WTC11 (cell line): ENCODE data around the gene NSFL1C. TPM values are rescaled to one million over a fixed set of nuclear protein-coding genes. Genes with fewer than 3 reads are reported as not detected.
A peak's percentile ranks its signal among the peaks of the same experiment; 100 is the strongest.

Experiments used
- ATAC-seq: fragments of 200-7000 bp; cut with Tn5 transposase; 2 replicates; pipeline ENCODE4 v1.10.0; 2021; ENCODE audit warnings: mild to moderate bottlenecking, moderate library complexity
- CTCF ChIA-PET: fragments of 300-600 bp; sonication (Branson Sonifier 250); formaldehyde crosslinking; loops from one replicate; lab custom pipeline; 2021; ENCODE audit warnings: antibody characterized with exemption; lab: Charles Lee
- POLR2A ChIA-PET: fragments of 350-600 bp; sonication (Branson Sonifier 250); formaldehyde crosslinking; loops from one replicate; lab custom pipeline; 2021; ENCODE audit warnings: antibody characterized with exemption; lab: Charles Lee
- DNase-seq: peaks from one replicate; pipeline ENCODE4 v3.0.0; 2021; ENCODE audit warnings: low spot score
- H3K27ac Mint-ChIP-seq: 2 replicates; pipeline ENCODE4 v1.8.0; 2021; ENCODE audit warnings: mixed read lengths
- H3K27me3 Mint-ChIP-seq: 2 replicates; pipeline ENCODE4 v1.8.0; 2021; ENCODE audit warnings: low read depth, mild to moderate bottlenecking, moderate library complexity, mixed read lengths
- H3K36me3 Mint-ChIP-seq: 2 replicates; pipeline ENCODE4 v1.8.0; 2021; ENCODE audit warnings: mixed read lengths
- H3K4me1 Mint-ChIP-seq: 2 replicates; pipeline ENCODE4 v1.8.0; 2022; ENCODE audit warnings: mixed read lengths
- H3K4me3 Mint-ChIP-seq: 2 replicates; pipeline ENCODE4 v1.8.0; 2021; ENCODE audit warnings: mild to moderate bottlenecking, moderate library complexity, mixed read lengths
- H3K9me3 Mint-ChIP-seq: 2 replicates; pipeline ENCODE4 v1.8.0; 2021; ENCODE audit warnings: mixed read lengths
- CREB1 ChIP-seq: sonication (generic); formaldehyde crosslinking; IDR thresholded peaks from 2 replicates; pipeline ENCODE4 v1.8.0; 2023; ENCODE audit warnings: mild to moderate bottlenecking, missing genetic modification reagents
- ETV6 ChIP-seq: sonication (generic); formaldehyde crosslinking; IDR thresholded peaks from 2 replicates; pipeline ENCODE4 v1.8.1; 2022; ENCODE audit warnings: mild to moderate bottlenecking, missing genetic modification reagents
- FOXJ3 ChIP-seq: sonication (generic); formaldehyde crosslinking; IDR thresholded peaks from 2 replicates; pipeline ENCODE4 v1.9.0; 2021; ENCODE audit warnings: missing genetic modification reagents, mild to moderate bottlenecking, borderline replicate concordance
- GABPB1 ChIP-seq: sonication (generic); formaldehyde crosslinking; IDR thresholded peaks from 2 replicates; pipeline ENCODE4 v1.8.1; 2023; ENCODE audit warnings: mild to moderate bottlenecking, missing genetic modification reagents
- GRHL2 ChIP-seq: fragments of 250-450 bp; sonication (Bioruptor Pico); IDR thresholded peaks from 2 replicates; pipeline ENCODE4 v1.8.0; 2022; ENCODE audit warnings: mild to moderate bottlenecking, moderate library complexity; ENCODE audit not compliant: insufficient replicate concordance, severe bottlenecking
- GTF2I ChIP-seq: fragments of 250-450 bp; sonication (Bioruptor Pico); conservative IDR thresholded peaks from 2 replicates; pipeline ENCODE4 v1.4.0; 2021; ENCODE audit warnings: mild to moderate bottlenecking
- IRF2 ChIP-seq: sonication (generic); formaldehyde crosslinking; IDR thresholded peaks from 2 replicates; pipeline ENCODE4 v1.8.0; 2022; ENCODE audit warnings: low read depth, missing genetic modification reagents, borderline replicate concordance
- JAZF1 ChIP-seq: fragments of 250-450 bp; sonication (Bioruptor Pico); IDR thresholded peaks from 2 replicates; pipeline ENCODE4 v1.9.0; 2021; ENCODE audit warnings: moderate library complexity, mild to moderate bottlenecking, inconsistent platforms
- MXD4 ChIP-seq: fragments of 250-450 bp; sonication (Bioruptor Pico); IDR thresholded peaks from 2 replicates; pipeline ENCODE4 v1.8.0; 2021; ENCODE audit warnings: mild to moderate bottlenecking, moderate library complexity, borderline replicate concordance
- RORB ChIP-seq: fragments of 250-450 bp; sonication (Bioruptor Pico); IDR thresholded peaks from 2 replicates; pipeline ENCODE4 v1.9.0; 2021; ENCODE audit warnings: mild to moderate bottlenecking
- SOX15 ChIP-seq: fragments of 250-450 bp; sonication (Bioruptor Pico); IDR thresholded peaks from 2 replicates; pipeline ENCODE4 v1.9.0; 2021; ENCODE audit warnings: mild to moderate bottlenecking
- ZNF138 ChIP-seq: sonication (generic); formaldehyde crosslinking; conservative IDR thresholded peaks from 2 replicates; pipeline ENCODE4 v1.8.1; 2022; ENCODE audit warnings: mild to moderate bottlenecking, moderate library complexity, missing genetic modification reagents
- ZNF232 ChIP-seq: sonication (generic); formaldehyde crosslinking; IDR thresholded peaks from 2 replicates; pipeline ENCODE4 v1.8.0; 2022; ENCODE audit warnings: mild to moderate bottlenecking, missing genetic modification reagents
- total RNA-seq: library from RNA; stranded (reverse); gene quantifications from 3 replicates; pipeline ENCODE4 v1.2.3, GENCODE V29; 2021
- TF ChIP-seq, protein P1 (sequence below): sonication (generic); formaldehyde crosslinking; IDR thresholded peaks from 2 replicates; pipeline ENCODE4 v1.8.0; 2022; ENCODE audit warnings: missing genetic modification reagents
- TF ChIP-seq, protein P2 (sequence below): sonication (generic); formaldehyde crosslinking; IDR thresholded peaks from 2 replicates; pipeline ENCODE4 v1.8.1; 2023; ENCODE audit warnings: mild to moderate bottlenecking, missing genetic modification reagents
- TF ChIP-seq, protein P3 (sequence below): fragments of 250-450 bp; sonication (Bioruptor Pico); IDR thresholded peaks from 2 replicates; pipeline ENCODE4 v2.1.2; 2022; ENCODE audit warnings: mild to moderate bottlenecking, moderate library complexity
- TF ChIP-seq, protein P4 (sequence below): sonication (generic); formaldehyde crosslinking; IDR thresholded peaks from 2 replicates; pipeline ENCODE4 v1.8.0; 2022; ENCODE audit warnings: mild to moderate bottlenecking, missing genetic modification reagents
- TF ChIP-seq, protein P5 (sequence below): sonication (generic); formaldehyde crosslinking; IDR thresholded peaks from 2 replicates; pipeline ENCODE4 v1.8.0; 2023; ENCODE audit warnings: missing genetic modification reagents, mild to moderate bottlenecking, borderline replicate concordance

The NSFL1C gene
- total RNA-seq, 1 experiment from 2014 or later = 85.5 TPM

DNA sequence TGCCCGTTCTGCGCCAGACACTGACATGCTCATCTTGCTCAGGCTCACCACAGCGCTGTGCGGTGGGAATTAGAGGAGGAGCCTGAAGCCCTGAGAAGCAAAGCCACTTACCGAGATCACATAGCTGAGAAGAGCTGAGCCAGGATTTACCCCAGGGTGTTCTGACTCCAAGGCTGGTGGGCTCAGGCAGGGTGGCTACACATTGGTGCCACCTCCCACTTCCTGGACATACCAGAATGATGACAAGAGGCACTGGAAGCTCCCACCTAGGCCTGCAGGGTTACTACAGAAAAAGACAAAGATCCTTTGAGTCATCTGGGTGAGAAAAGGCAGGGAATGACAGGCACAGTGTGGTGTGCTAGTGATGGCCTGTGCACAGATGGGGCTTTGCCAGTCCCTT lies 49.4 kb downstream of the NSFL1C start:
- H3K27me3 Mint-ChIP-seq = peaks cover 14% of the 10 kb centered on the region; the same call in 1 of the 2 replicates
- peaks cover 24% of the 10 kb centered on the region for H3K36me3 Mint-ChIP-seq
- ATAC-seq = no peak
- ChIA-PET POLR2A (no interaction called here), CTCF (interaction anchor here (1.0 kb wide), 1 partner anchor 74 kb away, joined by 3 read pairs; no protein-coding TSS in a partner anchor)
- H3K4me1 Mint-ChIP-seq = peaks cover 11% of the 10 kb centered on the region; the same call in 1 of the 2 replicates
- DNase-seq = no peak
- peaks cover 42% of the 10 kb centered on the region for H3K9me3 Mint-ChIP-seq
- H3K4me3 Mint-ChIP-seq = no peak overlapping the region
- TF ChIP-seq SOX15 = no peak
- TF ChIP-seq GRHL2 (CRISPR knock-in tag) = no peak
- TF ChIP-seq JAZF1 = no peak
- TF ChIP-seq, protein P1, sequence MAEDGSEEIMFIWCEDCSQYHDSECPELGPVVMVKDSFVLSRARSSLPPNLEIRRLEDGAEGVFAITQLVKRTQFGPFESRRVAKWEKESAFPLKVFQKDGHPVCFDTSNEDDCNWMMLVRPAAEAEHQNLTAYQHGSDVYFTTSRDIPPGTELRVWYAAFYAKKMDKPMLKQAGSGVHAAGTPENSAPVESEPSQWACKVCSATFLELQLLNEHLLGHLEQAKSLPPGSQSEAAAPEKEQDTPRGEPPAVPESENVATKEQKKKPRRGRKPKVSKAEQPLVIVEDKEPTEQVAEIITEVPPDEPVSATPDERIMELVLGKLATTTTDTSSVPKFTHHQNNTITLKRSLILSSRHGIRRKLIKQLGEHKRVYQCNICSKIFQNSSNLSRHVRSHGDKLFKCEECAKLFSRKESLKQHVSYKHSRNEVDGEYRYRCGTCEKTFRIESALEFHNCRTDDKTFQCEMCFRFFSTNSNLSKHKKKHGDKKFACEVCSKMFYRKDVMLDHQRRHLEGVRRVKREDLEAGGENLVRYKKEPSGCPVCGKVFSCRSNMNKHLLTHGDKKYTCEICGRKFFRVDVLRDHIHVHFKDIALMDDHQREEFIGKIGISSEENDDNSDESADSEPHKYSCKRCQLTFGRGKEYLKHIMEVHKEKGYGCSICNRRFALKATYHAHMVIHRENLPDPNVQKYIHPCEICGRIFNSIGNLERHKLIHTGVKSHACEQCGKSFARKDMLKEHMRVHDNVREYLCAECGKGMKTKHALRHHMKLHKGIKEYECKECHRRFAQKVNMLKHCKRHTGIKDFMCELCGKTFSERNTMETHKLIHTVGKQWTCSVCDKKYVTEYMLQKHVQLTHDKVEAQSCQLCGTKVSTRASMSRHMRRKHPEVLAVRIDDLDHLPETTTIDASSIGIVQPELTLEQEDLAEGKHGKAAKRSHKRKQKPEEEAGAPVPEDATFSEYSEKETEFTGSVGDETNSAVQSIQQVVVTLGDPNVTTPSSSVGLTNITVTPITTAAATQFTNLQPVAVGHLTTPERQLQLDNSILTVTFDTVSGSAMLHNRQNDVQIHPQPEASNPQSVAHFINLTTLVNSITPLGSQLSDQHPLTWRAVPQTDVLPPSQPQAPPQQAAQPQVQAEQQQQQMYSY (CRISPR knock-in tag) = no peak
- TF ChIP-seq GTF2I = no peak
- no peak for TF ChIP-seq MXD4 (CRISPR knock-in tag)
- no peak for TF ChIP-seq CREB1 (CRISPR knock-in tag)
- no peak for TF ChIP-seq FOXJ3
- TF ChIP-seq, protein P2, sequence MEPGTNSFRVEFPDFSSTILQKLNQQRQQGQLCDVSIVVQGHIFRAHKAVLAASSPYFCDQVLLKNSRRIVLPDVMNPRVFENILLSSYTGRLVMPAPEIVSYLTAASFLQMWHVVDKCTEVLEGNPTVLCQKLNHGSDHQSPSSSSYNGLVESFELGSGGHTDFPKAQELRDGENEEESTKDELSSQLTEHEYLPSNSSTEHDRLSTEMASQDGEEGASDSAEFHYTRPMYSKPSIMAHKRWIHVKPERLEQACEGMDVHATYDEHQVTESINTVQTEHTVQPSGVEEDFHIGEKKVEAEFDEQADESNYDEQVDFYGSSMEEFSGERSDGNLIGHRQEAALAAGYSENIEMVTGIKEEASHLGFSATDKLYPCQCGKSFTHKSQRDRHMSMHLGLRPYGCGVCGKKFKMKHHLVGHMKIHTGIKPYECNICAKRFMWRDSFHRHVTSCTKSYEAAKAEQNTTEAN (CRISPR knock-in tag) = no peak
- TF ChIP-seq ETV6 (CRISPR knock-in tag) = no peak
- no peak for TF ChIP-seq IRF2 (CRISPR knock-in tag)
- TF ChIP-seq, protein P3, sequence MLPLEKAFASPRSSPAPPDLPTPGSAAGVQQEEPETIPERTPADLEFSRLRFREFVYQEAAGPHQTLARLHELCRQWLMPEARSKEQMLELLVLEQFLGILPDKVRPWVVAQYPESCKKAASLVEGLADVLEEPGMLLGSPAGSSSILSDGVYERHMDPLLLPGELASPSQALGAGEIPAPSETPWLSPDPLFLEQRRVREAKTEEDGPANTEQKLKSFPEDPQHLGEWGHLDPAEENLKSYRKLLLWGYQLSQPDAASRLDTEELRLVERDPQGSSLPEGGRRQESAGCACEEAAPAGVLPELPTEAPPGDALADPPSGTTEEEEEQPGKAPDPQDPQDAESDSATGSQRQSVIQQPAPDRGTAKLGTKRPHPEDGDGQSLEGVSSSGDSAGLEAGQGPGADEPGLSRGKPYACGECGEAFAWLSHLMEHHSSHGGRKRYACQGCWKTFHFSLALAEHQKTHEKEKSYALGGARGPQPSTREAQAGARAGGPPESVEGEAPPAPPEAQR (CRISPR knock-in tag) = no peak
- TF ChIP-seq ZNF232 = no peak
- TF ChIP-seq ZNF138 = no peak
- TF ChIP-seq RORB (CRISPR knock-in tag) = no peak
- TF ChIP-seq, protein P4, sequence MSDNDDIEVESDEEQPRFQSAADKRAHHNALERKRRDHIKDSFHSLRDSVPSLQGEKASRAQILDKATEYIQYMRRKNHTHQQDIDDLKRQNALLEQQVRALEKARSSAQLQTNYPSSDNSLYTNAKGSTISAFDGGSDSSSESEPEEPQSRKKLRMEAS (CRISPR knock-in tag) = no peak
- H3K27ac Mint-ChIP-seq = no peak overlapping the region

DNA sequence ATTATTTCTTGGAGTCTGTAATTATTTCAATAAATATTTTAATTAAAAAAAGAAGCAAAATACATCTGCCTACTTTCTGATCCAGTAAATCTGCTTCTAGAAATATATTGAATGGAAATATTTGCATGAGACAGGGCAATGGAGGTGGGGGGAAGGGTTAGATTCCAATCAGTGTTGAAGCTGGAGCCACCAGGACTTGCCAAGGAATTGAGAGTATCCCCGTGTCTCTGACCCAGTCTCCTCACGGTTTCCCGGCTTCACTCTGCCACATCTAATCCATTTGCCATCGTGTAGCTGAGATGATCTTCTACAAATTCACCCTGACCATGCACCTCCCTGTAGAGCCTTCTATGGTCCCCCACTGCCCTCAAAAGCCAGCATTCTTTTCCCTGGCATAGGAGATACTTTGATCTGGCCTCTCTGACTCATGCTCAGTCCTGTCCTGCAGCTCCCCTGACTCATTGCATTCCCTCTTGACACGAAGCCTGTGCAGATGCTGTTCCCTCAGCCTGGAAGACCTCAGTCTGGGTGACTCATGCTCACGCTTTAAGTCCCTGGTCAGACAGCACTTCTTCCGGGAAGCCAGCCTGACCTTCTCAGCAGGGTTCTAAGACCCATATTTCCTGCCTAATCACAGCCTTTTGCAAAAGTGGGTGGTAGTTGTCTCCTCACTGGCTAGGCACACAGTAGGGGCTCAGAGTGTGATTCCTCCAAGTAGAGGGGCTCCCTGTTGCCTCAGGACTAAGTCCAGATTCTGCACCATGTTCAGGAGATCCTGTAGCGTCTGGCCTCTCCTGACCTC lies 50.8 kb downstream of the NSFL1C start:
- Mint-ChIP-seq H3K27ac (no peak overlapping the region), H3K36me3 (peaks cover 22% of the 10 kb centered on the region), H3K9me3 (peaks cover 37% of the 10 kb centered on the region), H3K27me3 (peaks cover 12% of the 10 kb centered on the region; the same call in 1 of the 2 replicates), H3K4me1 (peaks cover 11% of the 10 kb centered on the region; the same call in 1 of the 2 replicates), H3K4me3 (no peak overlapping the region)
- no peak for DNase-seq
- no peak for ATAC-seq
- TF ChIP-seq GABPB1 (CRISPR knock-in tag) = peak; percentile 80; the same call in 1 of the 2 replicates
- TF ChIP-seq, protein P5, sequence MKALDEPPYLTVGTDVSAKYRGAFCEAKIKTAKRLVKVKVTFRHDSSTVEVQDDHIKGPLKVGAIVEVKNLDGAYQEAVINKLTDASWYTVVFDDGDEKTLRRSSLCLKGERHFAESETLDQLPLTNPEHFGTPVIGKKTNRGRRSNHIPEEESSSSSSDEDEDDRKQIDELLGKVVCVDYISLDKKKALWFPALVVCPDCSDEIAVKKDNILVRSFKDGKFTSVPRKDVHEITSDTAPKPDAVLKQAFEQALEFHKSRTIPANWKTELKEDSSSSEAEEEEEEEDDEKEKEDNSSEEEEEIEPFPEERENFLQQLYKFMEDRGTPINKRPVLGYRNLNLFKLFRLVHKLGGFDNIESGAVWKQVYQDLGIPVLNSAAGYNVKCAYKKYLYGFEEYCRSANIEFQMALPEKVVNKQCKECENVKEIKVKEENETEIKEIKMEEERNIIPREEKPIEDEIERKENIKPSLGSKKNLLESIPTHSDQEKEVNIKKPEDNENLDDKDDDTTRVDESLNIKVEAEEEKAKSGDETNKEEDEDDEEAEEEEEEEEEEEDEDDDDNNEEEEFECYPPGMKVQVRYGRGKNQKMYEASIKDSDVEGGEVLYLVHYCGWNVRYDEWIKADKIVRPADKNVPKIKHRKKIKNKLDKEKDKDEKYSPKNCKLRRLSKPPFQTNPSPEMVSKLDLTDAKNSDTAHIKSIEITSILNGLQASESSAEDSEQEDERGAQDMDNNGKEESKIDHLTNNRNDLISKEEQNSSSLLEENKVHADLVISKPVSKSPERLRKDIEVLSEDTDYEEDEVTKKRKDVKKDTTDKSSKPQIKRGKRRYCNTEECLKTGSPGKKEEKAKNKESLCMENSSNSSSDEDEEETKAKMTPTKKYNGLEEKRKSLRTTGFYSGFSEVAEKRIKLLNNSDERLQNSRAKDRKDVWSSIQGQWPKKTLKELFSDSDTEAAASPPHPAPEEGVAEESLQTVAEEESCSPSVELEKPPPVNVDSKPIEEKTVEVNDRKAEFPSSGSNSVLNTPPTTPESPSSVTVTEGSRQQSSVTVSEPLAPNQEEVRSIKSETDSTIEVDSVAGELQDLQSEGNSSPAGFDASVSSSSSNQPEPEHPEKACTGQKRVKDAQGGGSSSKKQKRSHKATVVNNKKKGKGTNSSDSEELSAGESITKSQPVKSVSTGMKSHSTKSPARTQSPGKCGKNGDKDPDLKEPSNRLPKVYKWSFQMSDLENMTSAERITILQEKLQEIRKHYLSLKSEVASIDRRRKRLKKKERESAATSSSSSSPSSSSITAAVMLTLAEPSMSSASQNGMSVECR (CRISPR knock-in tag) = no peak
- ChIA-PET CTCF (interaction anchor here (1.6 kb wide), 1 partner anchor 8 kb away, joined by 4 read pairs; no protein-coding TSS in a partner anchor), POLR2A (interaction anchor here (0.9 kb wide), 1 partner anchor 676 kb away, joined by 3 read pairs; no protein-coding TSS in a partner anchor)
